ENCODE results near the gene CPN1.

CPN1 gene

DNA sequence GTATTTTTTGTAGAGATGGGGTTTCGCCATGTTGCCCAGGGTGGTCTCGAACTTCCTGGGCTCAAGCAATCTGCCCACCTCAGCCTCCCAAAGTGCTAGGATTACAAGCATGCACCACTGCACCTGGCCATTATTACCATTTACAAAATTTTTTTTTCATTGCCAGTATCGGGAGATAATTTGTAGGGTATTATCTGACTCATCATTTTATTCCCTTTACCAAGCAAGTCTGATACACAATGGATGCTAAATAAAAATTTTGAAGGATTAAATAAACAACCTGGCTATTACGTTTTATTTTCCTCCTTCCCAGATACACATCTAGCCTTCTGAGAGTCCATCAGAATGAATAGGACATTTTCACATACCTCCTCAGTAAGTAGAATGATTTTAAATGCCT, 38.1 kb upstream of the CPN1 start:
- no peak overlapping the region for H3K4ac ChIP-seq (ENCODE audit: low read depth in 1 of 2, low read length in 2 of 2)
- no peak overlapping the region for H3K18ac ChIP-seq (ENCODE audit: low read depth in 1 of 2, low read length in 2 of 2)
- H4K91ac ChIP-seq (ENCODE audit: low read length) = no peak overlapping the region
- no peak overlapping the region for H2AFZ ChIP-seq (ENCODE audit: low read depth, low read length)
- H3K4me3 ChIP-seq (ENCODE audit: insufficient read depth in 1 of 2, low read depth in 1 of 2, low read length in 2 of 2) = no peak overlapping the region
- H3K4me2 ChIP-seq (ENCODE audit: low read length, poor library complexity, severe bottlenecking) = no peak overlapping the region
- no peak overlapping the region for H3K9ac ChIP-seq (ENCODE audit: low read length)
- H3K79me1 ChIP-seq (replicated peaks; ENCODE audit: low read length, poor library complexity, severe bottlenecking) = no peaks in the 10 kb centered on the region
- no peak overlapping the region for H2BK15ac ChIP-seq (ENCODE audit: low read depth, poor library complexity, severe bottlenecking)
- no peak overlapping the region for H2BK12ac ChIP-seq (ENCODE audit: low read length in 2 of 2)
- no peak overlapping the region for H4K8ac ChIP-seq (ENCODE audit: low read length)
- H2BK5ac ChIP-seq (ENCODE audit: low read depth, low read length, poor library complexity, severe bottlenecking) = no peak overlapping the region
- H3K14ac ChIP-seq (ENCODE audit: low read length in 2 of 2) = no peak overlapping the region
- H2AK5ac ChIP-seq (ENCODE audit: low read length, severe bottlenecking) = no peak overlapping the region
- H3K4me1 ChIP-seq (ENCODE audit: control insufficient read depth, insufficient read depth, low read depth, low read length) = no peaks in the 10 kb centered on the region
- H3K27ac ChIP-seq (ENCODE audit: low read length, poor library complexity, severe bottlenecking) = no peak overlapping the region
- H3K9me3 ChIP-seq (ENCODE audit: control insufficient read depth, low read length) = no peaks in the 10 kb centered on the region
- DNase-seq = no peak
- peaks cover 5 to 11% of the 10 kb centered on the region in 2 experiments for H3K27me3 ChIP-seq (ENCODE audit: control insufficient read depth in 1 of 2, insufficient read depth in 1 of 2, low read length in 2 of 2)
- no peak overlapping the region for H2BK120ac ChIP-seq (ENCODE audit: low read depth, low read length)
- WGBS = 100% methylated on average over 1 of the region's 4 CpGs
- H3K36me3 ChIP-seq (ENCODE audit: control insufficient read depth in 1 of 2, insufficient read depth in 2 of 2, low read depth in 1 of 2, low read length in 2 of 2) = no peaks in the 10 kb centered on the region
- no peak overlapping the region for H3K23ac ChIP-seq (ENCODE audit: low read length in 2 of 2)

DNA sequence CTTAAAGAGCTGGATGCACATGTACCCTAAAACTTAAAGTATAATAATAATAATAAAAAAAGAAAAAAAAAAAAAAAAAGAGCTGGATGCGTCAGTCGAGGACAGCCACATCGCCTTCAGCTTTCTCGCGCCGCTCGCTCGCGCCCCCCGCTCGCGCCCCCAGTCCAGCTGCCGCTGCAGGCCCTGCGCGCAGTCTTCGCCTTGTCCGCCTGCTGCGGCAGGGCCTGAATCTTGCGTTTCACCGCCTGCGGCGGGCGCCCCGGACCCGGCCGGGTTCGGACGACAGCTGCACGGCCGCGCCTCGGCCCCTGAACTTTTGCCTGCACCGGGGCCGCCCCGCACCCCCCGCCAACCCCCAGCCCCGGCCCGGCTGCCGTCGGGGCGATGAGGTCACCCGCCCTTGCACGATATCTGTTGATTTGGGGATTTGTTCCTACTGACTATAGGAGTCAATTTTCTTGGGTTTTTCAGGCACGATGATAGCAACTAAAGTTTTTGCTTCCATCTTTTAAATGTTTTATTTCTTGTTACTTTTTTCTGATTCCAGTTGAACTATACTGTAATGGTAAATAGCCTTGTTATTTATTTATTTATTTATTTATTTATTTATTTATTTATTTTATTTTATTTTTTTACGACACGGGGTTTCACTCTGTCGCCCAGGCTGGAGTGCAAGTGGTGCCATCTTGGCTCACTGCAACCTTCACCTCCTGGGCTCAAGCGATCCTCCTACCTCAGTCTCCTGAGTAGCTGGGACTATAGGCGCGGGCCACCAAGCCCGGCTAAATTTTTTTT, 33.5 kb upstream of the CPN1 start:
- Histone ChIP-seq H3K4me2 (ENCODE audit: low read length, poor library complexity, severe bottlenecking) (no peak overlapping the region), H3K4me1 (ENCODE audit: control insufficient read depth, insufficient read depth, low read depth, low read length) (no peaks in the 10 kb centered on the region), H3K36me3 (ENCODE audit: control insufficient read depth in 1 of 2, insufficient read depth in 2 of 2, low read depth in 1 of 2, low read length in 2 of 2) (no peaks in the 10 kb centered on the region), H2BK15ac (ENCODE audit: low read depth, poor library complexity, severe bottlenecking) (no peak overlapping the region), H4K8ac (ENCODE audit: low read length) (no peak overlapping the region), H2AK5ac (ENCODE audit: low read length, severe bottlenecking) (no peak overlapping the region), H4K91ac (ENCODE audit: low read length) (no peak overlapping the region), H2AFZ (ENCODE audit: low read depth, low read length) (no peak overlapping the region), H3K4ac (ENCODE audit: low read depth in 1 of 2, low read length in 2 of 2) (no peak overlapping the region), H3K79me1 (replicated peaks; ENCODE audit: low read length, poor library complexity, severe bottlenecking) (no peaks in the 10 kb centered on the region), H3K9ac (ENCODE audit: low read length) (no peak overlapping the region), H3K18ac (ENCODE audit: low read depth in 1 of 2, low read length in 2 of 2) (no peak overlapping the region), H2BK5ac (ENCODE audit: low read depth, low read length, poor library complexity, severe bottlenecking) (no peak overlapping the region), H2BK120ac (ENCODE audit: low read depth, low read length) (no peak overlapping the region), H2BK12ac (ENCODE audit: low read length in 2 of 2) (no peak overlapping the region), H3K27me3 (ENCODE audit: control insufficient read depth in 1 of 2, insufficient read depth in 1 of 2, low read length in 2 of 2) (no peaks in the 10 kb centered on the region), H3K23ac (ENCODE audit: low read length in 2 of 2) (no peak overlapping the region), H3K14ac (ENCODE audit: low read length in 2 of 2) (no peak overlapping the region), H3K27ac (ENCODE audit: low read length, poor library complexity, severe bottlenecking) (no peak overlapping the region), H3K9me3 (ENCODE audit: control insufficient read depth, low read length) (no peaks in the 10 kb centered on the region), H3K4me3 (ENCODE audit: insufficient read depth in 1 of 2, low read depth in 1 of 2, low read length in 2 of 2) (no peak overlapping the region)
- no peak for DNase-seq
- WGBS = 90% methylated on average over 46 of the region's 51 CpGs

GRCh38 chr10:100114460-100114859, 32.8 kb upstream of the CPN1 start:
- Histone ChIP-seq H2AFZ (ENCODE audit: low read depth, low read length) (no peak overlapping the region), H3K27me3 (ENCODE audit: control insufficient read depth in 1 of 2, insufficient read depth in 1 of 2, low read length in 2 of 2) (no peaks in the 10 kb centered on the region), H2BK120ac (ENCODE audit: low read depth, low read length) (no peak overlapping the region), H3K9ac (ENCODE audit: low read length) (no peak overlapping the region), H3K9me3 (ENCODE audit: control insufficient read depth, low read length) (no peaks in the 10 kb centered on the region), H4K8ac (ENCODE audit: low read length) (no peak overlapping the region), H3K4me2 (ENCODE audit: low read length, poor library complexity, severe bottlenecking) (no peak overlapping the region), H2BK15ac (ENCODE audit: low read depth, poor library complexity, severe bottlenecking) (no peak overlapping the region), H3K14ac (ENCODE audit: low read length in 2 of 2) (no peak overlapping the region), H3K4ac (ENCODE audit: low read depth in 1 of 2, low read length in 2 of 2) (no peak overlapping the region), H2AK5ac (ENCODE audit: low read length, severe bottlenecking) (no peak overlapping the region), H3K4me1 (ENCODE audit: control insufficient read depth, insufficient read depth, low read depth, low read length) (no peaks in the 10 kb centered on the region), H3K18ac (ENCODE audit: low read depth in 1 of 2, low read length in 2 of 2) (no peak overlapping the region), H3K23ac (ENCODE audit: low read length in 2 of 2) (no peak overlapping the region), H4K91ac (ENCODE audit: low read length) (no peak overlapping the region), H3K4me3 (ENCODE audit: insufficient read depth in 1 of 2, low read depth in 1 of 2, low read length in 2 of 2) (no peak overlapping the region), H2BK5ac (ENCODE audit: low read depth, low read length, poor library complexity, severe bottlenecking) (no peak overlapping the region), H3K36me3 (ENCODE audit: control insufficient read depth in 1 of 2, insufficient read depth in 2 of 2, low read depth in 1 of 2, low read length in 2 of 2) (no peaks in the 10 kb centered on the region), H3K27ac (ENCODE audit: low read length, poor library complexity, severe bottlenecking) (no peak overlapping the region), H2BK12ac (ENCODE audit: low read length in 2 of 2) (no peak overlapping the region), H3K79me1 (replicated peaks; ENCODE audit: low read length, poor library complexity, severe bottlenecking) (no peaks in the 10 kb centered on the region)
- no peak for DNase-seq
- WGBS = 95% methylated on average over 13 of the region's 13 CpGs

DNA sequence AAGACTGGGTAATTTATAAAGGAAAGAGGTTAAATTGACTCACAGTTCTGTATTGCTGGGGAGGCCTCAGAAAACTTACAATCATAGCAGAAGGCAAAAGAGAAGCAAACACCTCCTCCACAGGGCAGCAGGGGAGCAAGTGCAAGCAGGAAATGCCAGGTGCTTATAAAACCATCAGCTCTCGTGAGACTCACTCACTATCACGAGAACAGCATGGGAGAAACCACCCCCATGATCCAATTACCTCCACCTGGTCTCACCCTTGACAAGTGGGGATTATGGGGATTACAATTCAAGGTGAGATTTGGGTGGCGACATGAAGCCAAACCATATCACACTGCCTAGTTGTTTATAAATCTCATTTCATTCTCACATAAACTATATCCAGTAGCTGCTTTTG, 28.0 kb upstream of the CPN1 start:
- no peak overlapping the region for H2BK12ac ChIP-seq (ENCODE audit: low read length in 2 of 2)

More for the DNA sequence above, 28.0 kb upstream of the CPN1 start:
- no peak overlapping the region for H2BK120ac ChIP-seq (ENCODE audit: low read depth, low read length)
- no peaks in the 10 kb centered on the region for H3K4me1 ChIP-seq (ENCODE audit: control insufficient read depth, insufficient read depth, low read depth, low read length)
- WGBS = no CpG with 5 or more reads among the region's 3 CpGs
- H3K27ac ChIP-seq (ENCODE audit: low read length, poor library complexity, severe bottlenecking) = no peak overlapping the region
- no peak overlapping the region for H4K91ac ChIP-seq (ENCODE audit: low read length)
- no peak overlapping the region for H3K4ac ChIP-seq (ENCODE audit: low read depth in 1 of 2, low read length in 2 of 2)
- peaks cover 4 to 8% of the 10 kb centered on the region in 2 experiments for H3K27me3 ChIP-seq (ENCODE audit: control insufficient read depth in 1 of 2, insufficient read depth in 1 of 2, low read length in 2 of 2)
- H2AFZ ChIP-seq (ENCODE audit: low read depth, low read length) = no peak overlapping the region
- H3K18ac ChIP-seq (ENCODE audit: low read depth in 1 of 2, low read length in 2 of 2) = no peak overlapping the region
- H2BK5ac ChIP-seq (ENCODE audit: low read depth, low read length, poor library complexity, severe bottlenecking) = no peak overlapping the region
- no peak overlapping the region for H2BK15ac ChIP-seq (ENCODE audit: low read depth, poor library complexity, severe bottlenecking)
- H3K14ac ChIP-seq (ENCODE audit: low read length in 2 of 2) = no peak overlapping the region
- no peaks in the 10 kb centered on the region for H3K36me3 ChIP-seq (ENCODE audit: control insufficient read depth in 1 of 2, insufficient read depth in 2 of 2, low read depth in 1 of 2, low read length in 2 of 2)
- H3K4me2 ChIP-seq (ENCODE audit: low read length, poor library complexity, severe bottlenecking) = no peak overlapping the region
- H3K4me3 ChIP-seq (ENCODE audit: insufficient read depth in 1 of 2, low read depth in 1 of 2, low read length in 2 of 2) = no peak overlapping the region
- no peak overlapping the region for H2AK5ac ChIP-seq (ENCODE audit: low read length, severe bottlenecking)
- H3K23ac ChIP-seq (ENCODE audit: low read length in 2 of 2) = no peak overlapping the region
- no peak for DNase-seq
- H3K9ac ChIP-seq (ENCODE audit: low read length) = no peak overlapping the region
- no peaks in the 10 kb centered on the region for H3K9me3 ChIP-seq (ENCODE audit: control insufficient read depth, low read length)
- H3K79me1 ChIP-seq (replicated peaks; ENCODE audit: low read length, poor library complexity, severe bottlenecking) = no peaks in the 10 kb centered on the region
- H4K8ac ChIP-seq (ENCODE audit: low read length) = no peak overlapping the region
